T follicular helper cell (primary cell): ENCODE measurements around the gene PHC3.
"Not testable (repeated sequence)": the region's sequence is repeated elsewhere in the genome, so short reads cannot be mapped to it uniquely, and the experiment has no call there.

Source experiments
- DNase-seq: peaks from one replicate; pipeline ENCODE4 v3.0.0-alpha.2; 2020; ENCODE audit warnings: low read depth

The PHC3 gene

GRCh38 chr3:170128977-170129431, 52.5 kb downstream of the PHC3 start:
- DNase-seq = no peak

GRCh38 chr3:170128259-170128976, 53.1 kb downstream of the PHC3 start:
- no peak for DNase-seq

GRCh38 chr3:170117134-170117533, 64.4 kb downstream of the PHC3 start:
- no peak for DNase-seq

GRCh38 chr3:170114165-170114564, 67.4 kb downstream of the PHC3 start:
- not testable (repeated sequence) for DNase-seq

GRCh38 chr3:170111147-170111771, 70.3 kb downstream of the PHC3 start:
- DNase-seq = no peak

GRCh38 chr3:170109579-170110293, 71.8 kb downstream of the PHC3 start:
- DNase-seq = no peak

GRCh38 chr3:170108955-170109354, 72.6 kb downstream of the PHC3 start:
- DNase-seq = no peak

GRCh38 chr3:170107941-170108340, 73.6 kb downstream of the PHC3 start:
- DNase-seq = no peak

- no peak for DNase-seq
Observed at GRCh38 chr3:170102431-170102830, 79.1 kb downstream of the PHC3 start.

GRCh38 chr3:170100944-170101343, 80.6 kb downstream of the PHC3 start:
- DNase-seq = no peak

GRCh38 chr3:170098753-170099152, 82.8 kb downstream of the PHC3 start:
- no peak for DNase-seq

- no peak for DNase-seq
Observed at GRCh38 chr3:170096342-170096741, 85.2 kb downstream of the PHC3 start.

- DNase-seq = no peak
Observed at GRCh38 chr3:170095771-170096170, 85.8 kb downstream of the PHC3 start.

GRCh38 chr3:170092907-170093306, 88.6 kb downstream of the PHC3 start:
- no peak for DNase-seq

GRCh38 chr3:170090601-170090981, 90.9 kb downstream of the PHC3 start:
- DNase-seq = no peak

GRCh38 chr3:170089862-170090600, 91.5 kb downstream of the PHC3 start:
- DNase-seq = no peak

- no peak for DNase-seq
Observed at GRCh38 chr3:170085396-170085795, 96.1 kb downstream of the PHC3 start.

GRCh38 chr3:170083343-170083742, 98.2 kb downstream of the PHC3 start:
- DNase-seq = no peak

GRCh38 chr3:170081079-170081741, 100.3 kb downstream of the PHC3 start:
- no peak for DNase-seq

GRCh38 chr3:170080605-170081004, 100.9 kb downstream of the PHC3 start:
- DNase-seq = no peak

- no peak for DNase-seq
Observed at GRCh38 chr3:170079536-170080165, 101.9 kb downstream of the PHC3 start.
